HepG2 (cell line): ENCODE results near the gene P4HB. TPM values are rescaled to one million over a fixed set of nuclear protein-coding genes. Genes with fewer than 3 reads are reported as not detected.

ENCODE experiments used
- CEBPZ ChIP-seq: IDR thresholded peaks from 2 replicates; pipeline ENCODE4 v1.6.1; 2012; ENCODE audit warnings: low read length, improper control_type of control experiment
- EHMT2 ChIP-seq: fragments of 200-600 bp; sonication (generic); IDR thresholded peaks from 2 replicates; pipeline ENCODE4 v1.7.0; 2017; ENCODE audit warnings: antibody characterized with exemption, low read depth, low read length, borderline replicate concordance
- HOXA5 ChIP-seq: sonication (generic); formaldehyde crosslinking; IDR thresholded peaks from 2 replicates; pipeline ENCODE4 v1.4.0; 2020; ENCODE audit warnings: missing genetic modification reagents
- KIAA2018 ChIP-seq: sonication (generic); formaldehyde crosslinking; IDR thresholded peaks from 2 replicates; pipeline ENCODE4 v1.5.0; 2020; ENCODE audit warnings: mild to moderate bottlenecking, missing genetic modification reagents, borderline replicate concordance
- KMT2B ChIP-seq: IDR thresholded peaks from 2 replicates; pipeline ENCODE4 v1.6.1; 2016; ENCODE audit warnings: missing genetic modification reagents, missing compliant biosample characterization
- MAX ChIP-seq: IDR thresholded peaks from 2 replicates; pipeline ENCODE4 v1.6.1; 2012; ENCODE audit warnings: inconsistent platforms
- MXD1 ChIP-seq: sonication (generic); formaldehyde crosslinking; IDR thresholded peaks from 2 replicates; pipeline ENCODE4 v1.4.0; 2020; ENCODE audit warnings: mild to moderate bottlenecking, missing genetic modification reagents
- TBX3 ChIP-seq: fragments of 450-650 bp; IDR thresholded peaks from 2 replicates; pipeline ENCODE4 v1.6.1; 2017; ENCODE audit warnings: antibody characterized with exemption, mild to moderate bottlenecking, inconsistent platforms, borderline replicate concordance
- YEATS2 ChIP-seq: sonication (generic); formaldehyde crosslinking; IDR thresholded peaks from 2 replicates; pipeline ENCODE4 v1.4.0; 2020; ENCODE audit warnings: missing genetic modification reagents, borderline replicate concordance
- ZC3H13 ChIP-seq: sonication (generic); formaldehyde crosslinking; IDR thresholded peaks from 2 replicates; pipeline ENCODE4 v1.8.1; 2023; ENCODE audit warnings: mild to moderate bottlenecking, missing genetic modification reagents, moderate library complexity
- ZNF276 ChIP-seq: sonication (generic); formaldehyde crosslinking; IDR thresholded peaks from 2 replicates; pipeline ENCODE4 v1.4.0; 2020; ENCODE audit warnings: mild to moderate bottlenecking, low read depth, missing genetic modification reagents
- ZNF33A ChIP-seq: sonication (generic); formaldehyde crosslinking; IDR thresholded peaks from 2 replicates; pipeline ENCODE4 v1.5.1; 2020; ENCODE audit warnings: missing genetic modification reagents, mild to moderate bottlenecking, moderate library complexity, borderline replicate concordance
- polyA plus RNA-seq, 8 experiments: library from polyadenylated mRNA; depleted of rRNA in 3 of 8; stranded (reverse) in 7 of 8; unstranded in 1 of 8; fragments of >200 nt; fragmentation: Illumina TruSeq in 4 of 8; extraction: Trizol in 4 of 8; gene quantifications; 2 replicates each; pipeline versions ENCODE4 v1.2.1 to v1.2.3, GENCODE V29; 2011 to 2016; ENCODE audit warnings: low read depth in 4 of 8, missing spikeins in 1 of 8, mixed read lengths in 1 of 8; ENCODE audit not compliant: insufficient read depth in 1 of 8
- total RNA-seq, 5 experiments: library from RNA; depleted of rRNA; stranded (reverse); fragments of >200 nt; fragmentation: Illumina TruSeq; extraction: Trizol; gene quantifications; 2 replicates each; pipeline ENCODE4 v1.2.3, GENCODE V29; 2016; ENCODE audit warnings: low read depth in 1 of 5

The P4HB gene
- total and polyA plus RNA-seq, 2 of the 13 experiments (the other 11 are each of a cell fraction or from before 2014, with no cell fraction given), result 185 to 782 TPM

GRCh38 chr17:81863833-81864768, 3.8 kb upstream of the P4HB start (continued):
- TF ChIP-seq CEBPZ (no peak), KIAA2018 (CRISPR knock-in tag) (no peak), ZNF33A (CRISPR knock-in tag) (no peak), ZNF276 (CRISPR knock-in tag) (no peak), MXD1 (no peak), TBX3 (no peak), ZC3H13 (CRISPR knock-in tag) (peak; percentile 48), EHMT2 (no peak), YEATS2 (CRISPR knock-in tag) (no peak), HOXA5 (no peak), MAX (no peak), KMT2B (no peak)
